PC-9 (cell line): ENCODE measurements around the gene KRT78.

Experiments used
- CTCF ChIP-seq: fragments of 200-600 bp; sonication (generic); conservative IDR thresholded peaks from 2 replicates; pipeline ENCODE4 v1.6.1; 2017; ENCODE audit warnings: mixed run types, antibody characterized with exemption, mild to moderate bottlenecking, moderate library complexity
- EZH2 ChIP-seq: fragments of 200-600 bp; sonication (generic); IDR thresholded peaks from 2 replicates; pipeline ENCODE4 v1.8.0; 2017; ENCODE audit warnings: antibody characterized with exemption, low read depth

- no peak for TF ChIP-seq EZH2
- no peak for TF ChIP-seq CTCF
These were observed 50.7 kb downstream of the KRT78 start for GRCh38 chr12:52798003-52798670.
